ENCODE measurements around the gene DNAI2. TPM values are rescaled to one million over a fixed set of nuclear protein-coding genes. Genes with fewer than 3 reads are reported as not detected.

DNAI2 gene
- polyA plus RNA-seq, 4 donors: 0.12 to 0.27 (median 0.16) TPM

- DNase-seq (ENCODE audit: low read depth in 4 of 4, low spot score in 2 of 4): no peak
These were observed 82.8 kb downstream of the DNAI2 start for GRCh38 chr17:74356646-74357465.

GRCh38 chr17:74357466-74357809, 83.4 kb downstream of the DNAI2 start:
- DNase-seq (ENCODE audit: low read depth in 4 of 4, low spot score in 2 of 4): no peak

- DNase-seq (ENCODE audit: low read depth in 4 of 4, low spot score in 2 of 4): no peak
These were observed 84.7 kb downstream of the DNAI2 start for GRCh38 chr17:74358697-74359096.

- no peak for DNase-seq (ENCODE audit: low read depth in 4 of 4, low spot score in 2 of 4)
These were observed 85.9 kb downstream of the DNAI2 start for GRCh38 chr17:74359916-74360315.

- DNase-seq (ENCODE audit: low read depth in 4 of 4, low spot score in 2 of 4): no peak
These were observed 86.8 kb downstream of the DNAI2 start for GRCh38 chr17:74360899-74361229.

- DNase-seq (ENCODE audit: low read depth in 4 of 4, low spot score in 2 of 4): no peak
These were observed 87.4 kb downstream of the DNAI2 start, which contains the start of gene BTBD17 for GRCh38 chr17:74361230-74362068. Gene BTBD17, minus strand, starts transcription at chr17:74361868. Its CDS starts 49 bp downstream, at chr17:74361819.

GRCh38 chr17:74362069-74362405, 88.0 kb downstream of the DNAI2 start:
- DNase-seq (ENCODE audit: low read depth in 4 of 4, low spot score in 2 of 4): no peak

- no peak for DNase-seq (ENCODE audit: low read depth in 4 of 4, low spot score in 2 of 4)
These were observed 88.9 kb downstream of the DNAI2 start for GRCh38 chr17:74362810-74363498.

Other genes starting within 250 kb of the DNAI2 start
- 1,000 to 10,000 TPM; 1,120 to 1,451 (median 1,189) TPM for gene RPL38, start 70.6 kb upstream of the DNAI2 start, polyA plus RNA-seq (ENCODE audit: insufficient read length in 4 of 4)
- 10 to 100 TPM; 16.9 to 19.0 (median 18.3) TPM for gene TTYH2, start 60.7 kb upstream of the DNAI2 start, polyA plus RNA-seq (ENCODE audit: insufficient read length in 4 of 4)
- 1 to 10 TPM in 3 of 4 donors, under 1 TPM in 1; 0.37 to 1.3 (median 1.1) TPM for gene KIF19, start 52.0 kb downstream of the DNAI2 start, polyA plus RNA-seq (ENCODE audit: insufficient read length in 4 of 4)
- under 1 TPM in 3 of 4 donors, not detected in 1; 0.07 to 0.40 (median 0.19) TPM for gene BTBD17, start 87.6 kb downstream of the DNAI2 start, polyA plus RNA-seq (ENCODE audit: insufficient read length in 4 of 4)
- under 1 TPM in 3 of 4 donors, not detected in 1; 0.11 to 0.40 (median 0.18) TPM for gene GPR142, start 93.3 kb downstream of the DNAI2 start, polyA plus RNA-seq (ENCODE audit: insufficient read length in 4 of 4)
- gene GPRC5C, start 157.9 kb downstream of the DNAI2 start, polyA plus RNA-seq (ENCODE audit: insufficient read length in 4 of 4): 100 to 1,000 TPM; 112 to 160 (median 138) TPM
- gene CD300A, start 192.4 kb downstream of the DNAI2 start, polyA plus RNA-seq (ENCODE audit: insufficient read length in 4 of 4): 1 to 10 TPM; 1.0 to 1.4 (median 1.2) TPM

All from left renal cortex interstitium (tissue), 4 donors.